NT2/D1 (cell line): Measurements from ENCODE around the gene SPATS1.
"Not testable (repeated sequence)": the region's sequence is repeated elsewhere in the genome, so short reads cannot be mapped to it uniquely, and the experiment has no call there.

ENCODE experiments used
- SUZ12 ChIP-seq: IDR thresholded peaks from 2 replicates; pipeline ENCODE4 v1.6.1; 2011; ENCODE audit not compliant: insufficient read length, insufficient read depth; ENCODE audit errors: extremely low read depth
- YY1 ChIP-seq: IDR thresholded peaks from 2 replicates; pipeline ENCODE4 v1.6.1; 2011; ENCODE audit not compliant: insufficient read length, insufficient read depth
- ZNF274 ChIP-seq: IDR thresholded peaks from 2 replicates; pipeline ENCODE4 v1.6.1; 2011; ENCODE audit warnings: mild to moderate bottlenecking, low read depth, low read length

DNA sequence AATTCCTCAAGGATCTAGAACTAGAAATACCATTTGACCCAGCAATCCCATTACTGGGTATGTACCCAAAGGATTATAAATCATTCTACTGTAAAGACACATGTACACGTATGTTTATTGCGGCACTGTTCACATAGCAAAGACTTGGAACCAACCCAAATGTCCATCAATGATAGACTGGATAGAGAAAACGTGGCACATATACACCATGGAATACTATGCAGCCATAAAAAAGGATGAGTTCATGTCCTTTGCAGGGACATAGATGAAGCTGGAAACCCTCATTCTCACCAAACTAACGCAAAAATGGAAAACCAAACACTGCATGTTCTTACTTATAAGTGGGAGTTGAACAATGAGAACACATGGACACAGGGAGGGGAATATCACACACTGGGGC is 4.4 kb downstream of the SPATS1 start:
- TF ChIP-seq YY1, SUZ12, ZNF274: not testable (repeated sequence)
